LNCAP (cell line): ENCODE data around the gene OR4F15.

Experiments used
- TF ChIP-seq, protein P1 (sequence below): fragments of 450-650 bp; IDR thresholded peaks from 2 replicates; pipeline ENCODE4 v1.5.1; 2017; ENCODE audit warnings: mild to moderate bottlenecking

The OR4F15 gene

DNA sequence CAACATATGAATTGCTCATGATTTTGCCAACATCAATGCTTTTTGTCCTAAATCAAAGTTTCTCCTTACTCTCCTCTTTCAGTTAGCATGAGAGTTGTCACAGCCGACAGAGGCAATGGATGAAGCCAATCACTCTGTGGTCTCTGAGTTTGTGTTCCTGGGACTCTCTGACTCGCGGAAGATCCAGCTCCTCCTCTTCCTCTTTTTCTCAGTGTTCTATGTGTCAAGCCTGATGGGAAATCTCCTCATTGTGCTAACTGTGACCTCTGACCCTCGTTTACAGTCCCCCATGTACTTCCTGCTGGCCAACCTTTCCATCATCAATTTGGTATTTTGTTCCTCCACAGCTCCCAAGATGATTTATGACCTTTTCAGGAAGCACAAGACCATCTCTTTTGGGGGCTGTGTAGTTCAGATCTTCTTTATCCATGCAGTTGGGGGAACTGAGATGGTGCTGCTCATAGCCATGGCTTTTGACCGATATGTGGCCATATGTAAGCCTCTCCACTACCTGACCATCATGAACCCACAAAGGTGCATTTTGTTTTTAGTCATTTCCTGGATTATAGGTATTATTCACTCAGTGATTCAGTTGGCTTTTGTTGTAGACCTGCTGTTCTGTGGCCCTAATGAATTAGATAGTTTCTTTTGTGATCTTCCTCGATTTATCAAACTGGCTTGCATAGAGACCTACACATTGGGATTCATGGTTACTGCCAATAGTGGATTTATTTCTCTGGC, 6.2 kb upstream of the OR4F15 start:
- TF ChIP-seq, protein P1, sequence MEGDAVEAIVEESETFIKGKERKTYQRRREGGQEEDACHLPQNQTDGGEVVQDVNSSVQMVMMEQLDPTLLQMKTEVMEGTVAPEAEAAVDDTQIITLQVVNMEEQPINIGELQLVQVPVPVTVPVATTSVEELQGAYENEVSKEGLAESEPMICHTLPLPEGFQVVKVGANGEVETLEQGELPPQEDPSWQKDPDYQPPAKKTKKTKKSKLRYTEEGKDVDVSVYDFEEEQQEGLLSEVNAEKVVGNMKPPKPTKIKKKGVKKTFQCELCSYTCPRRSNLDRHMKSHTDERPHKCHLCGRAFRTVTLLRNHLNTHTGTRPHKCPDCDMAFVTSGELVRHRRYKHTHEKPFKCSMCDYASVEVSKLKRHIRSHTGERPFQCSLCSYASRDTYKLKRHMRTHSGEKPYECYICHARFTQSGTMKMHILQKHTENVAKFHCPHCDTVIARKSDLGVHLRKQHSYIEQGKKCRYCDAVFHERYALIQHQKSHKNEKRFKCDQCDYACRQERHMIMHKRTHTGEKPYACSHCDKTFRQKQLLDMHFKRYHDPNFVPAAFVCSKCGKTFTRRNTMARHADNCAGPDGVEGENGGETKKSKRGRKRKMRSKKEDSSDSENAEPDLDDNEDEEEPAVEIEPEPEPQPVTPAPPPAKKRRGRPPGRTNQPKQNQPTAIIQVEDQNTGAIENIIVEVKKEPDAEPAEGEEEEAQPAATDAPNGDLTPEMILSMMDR = no peak

DNA sequence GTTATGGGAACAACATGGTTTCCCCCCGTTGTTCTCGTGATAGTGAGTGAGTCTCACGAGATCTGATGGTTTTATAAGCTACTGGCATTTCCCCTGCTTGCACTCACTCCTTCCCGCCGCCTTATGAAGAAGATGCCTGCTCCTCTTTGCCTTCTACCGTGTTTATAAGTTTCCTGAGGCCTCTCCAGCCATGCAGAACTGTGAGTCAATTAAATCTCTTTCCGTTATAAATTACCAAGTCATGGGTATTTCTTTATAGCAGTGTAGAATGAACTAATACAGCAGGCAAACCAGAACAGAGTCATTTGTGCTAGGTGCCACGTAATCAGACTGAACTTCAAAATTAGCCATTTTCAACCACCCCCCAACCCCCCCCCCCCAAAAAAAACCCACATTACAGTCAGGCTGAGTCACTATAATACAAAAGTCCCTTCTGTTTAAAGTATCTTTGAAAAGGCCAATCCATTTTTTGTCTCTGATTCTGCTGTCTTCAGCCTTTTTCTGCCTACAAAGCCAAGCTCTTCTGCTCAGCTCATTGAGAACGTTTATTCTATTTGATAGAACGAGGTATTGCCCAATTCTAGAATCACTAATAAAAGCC, 4.6 kb upstream of the OR4F15 start:
- TF ChIP-seq, protein P1 = no peak

DNA sequence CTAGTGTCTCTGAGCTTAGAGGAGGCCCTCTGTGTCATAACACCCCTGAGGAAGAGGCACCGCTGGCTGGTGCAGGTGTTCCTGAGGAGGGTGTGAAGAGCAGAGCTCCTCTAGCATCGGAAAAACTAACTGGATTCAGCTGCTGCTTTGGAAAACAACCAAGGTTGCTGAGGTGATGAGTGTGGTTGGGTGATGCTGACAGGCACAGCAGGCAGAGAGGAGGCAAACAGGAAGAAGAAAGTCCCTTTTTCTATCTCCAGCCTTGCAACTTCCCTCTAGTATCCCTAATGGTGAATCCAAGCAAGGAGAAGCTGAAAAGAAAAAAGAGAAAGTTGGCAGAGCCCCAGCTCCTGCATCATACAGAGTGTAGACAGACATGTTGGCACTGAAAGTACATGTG, 3.8 kb upstream of the OR4F15 start:
- TF ChIP-seq, protein P1 = no peak

DNA sequence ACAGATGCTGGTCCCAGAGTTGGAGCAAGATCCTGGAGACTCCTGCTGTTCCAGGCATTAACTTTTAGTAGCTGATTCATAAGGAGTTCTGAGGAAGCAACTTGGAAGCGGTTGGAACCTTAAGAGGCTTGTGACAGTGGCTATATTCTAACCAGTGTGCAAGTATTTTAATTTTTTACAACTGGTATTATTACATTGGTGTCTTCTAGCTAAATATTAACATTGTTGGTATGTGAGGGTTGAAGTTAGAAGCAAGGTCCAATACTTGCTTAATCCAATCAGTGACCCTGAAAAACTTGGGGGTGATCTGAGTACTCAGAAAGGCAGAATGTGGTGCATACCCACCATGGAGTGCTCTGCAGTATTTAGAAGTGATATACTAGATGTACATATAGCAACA, 1.5 kb upstream of the OR4F15 start:
- TF ChIP-seq, protein P1 = no peak

DNA sequence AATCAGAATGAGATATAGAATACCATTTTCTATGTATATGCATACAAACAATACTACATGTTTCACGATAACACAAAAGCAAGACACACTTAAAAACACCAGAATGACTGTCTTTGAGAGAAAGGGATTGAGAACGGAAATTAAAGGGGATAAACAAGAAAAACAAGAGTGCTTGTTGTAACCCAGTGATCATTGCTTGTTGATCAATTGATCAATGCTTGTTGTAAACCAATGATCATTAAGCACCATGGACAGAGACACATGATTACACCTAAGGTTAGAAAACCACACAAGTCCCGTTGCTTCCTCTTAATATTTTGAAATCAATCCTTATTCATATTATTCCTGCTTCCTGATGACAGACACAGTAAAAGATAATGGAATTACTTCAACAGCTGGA, 1.1 kb upstream of the OR4F15 start:
- TF ChIP-seq, protein P1 = no peak

DNA sequence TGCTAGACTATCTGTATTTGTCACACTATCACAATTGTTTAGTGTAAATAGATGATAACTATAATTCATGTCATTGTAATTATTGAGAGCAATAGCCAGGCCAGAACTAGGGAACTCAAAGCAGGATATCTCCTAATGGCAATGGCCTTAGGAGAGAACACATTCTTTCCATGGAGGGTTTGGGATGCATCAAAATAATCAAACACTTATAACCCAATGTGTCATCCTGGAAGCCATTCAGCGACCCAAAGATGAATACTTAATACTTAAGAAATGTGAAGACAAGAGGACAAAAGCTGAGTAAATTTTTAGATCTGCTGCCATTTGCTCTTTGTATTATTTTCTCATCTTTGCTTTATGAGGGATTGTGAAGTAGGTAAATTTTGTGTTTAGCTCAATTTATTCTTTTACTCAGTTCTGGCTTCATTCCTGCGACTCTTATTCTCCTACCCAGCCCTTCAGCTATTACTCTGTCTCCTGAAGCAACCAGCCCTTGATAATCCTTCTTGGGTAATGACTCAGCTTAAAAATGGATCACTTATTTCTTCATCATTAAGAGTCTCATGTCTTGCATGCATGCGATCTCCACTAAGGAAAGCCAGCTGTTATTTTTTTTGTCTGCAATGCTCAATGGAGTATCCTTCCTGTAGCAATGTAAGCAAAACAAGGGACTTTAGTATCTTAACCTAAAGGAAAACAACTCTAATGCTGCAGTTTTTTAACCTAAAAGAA, 2.0 kb downstream of the OR4F15 start:
- TF ChIP-seq, protein P1 = no peak

DNA sequence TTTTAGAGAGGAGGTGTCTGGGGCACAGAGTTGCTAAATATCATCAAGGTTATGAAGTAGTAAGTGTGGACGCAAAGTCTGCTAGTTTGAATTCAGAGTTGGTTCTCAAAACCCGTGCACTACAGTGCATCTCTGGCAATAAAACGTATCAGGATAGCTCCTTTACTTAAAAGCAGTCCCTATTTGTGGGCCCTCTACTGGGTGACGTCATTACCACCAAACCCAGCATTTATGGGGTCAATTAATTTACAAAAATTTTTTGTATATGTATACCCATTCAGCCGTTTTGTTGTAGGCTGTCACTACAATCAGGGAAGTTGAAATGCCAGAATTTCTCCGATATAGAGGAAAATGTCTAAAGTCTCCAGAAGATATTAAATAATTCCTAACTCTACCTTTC, 8.8 kb downstream of the OR4F15 start:
- TF ChIP-seq, protein P1 = no peak
